RWPE2 (cell line): ENCODE measurements around the gene EPS8.
"Not testable (repeated sequence)": the region's sequence is repeated elsewhere in the genome, so short reads cannot be mapped to it uniquely, and the experiment has no call there.

Experiments
- ATAC-seq: fragments of 200-7000 bp; cut with Tn5 transposase; 3 replicates; pipeline ENCODE4 v1.9.1; 2021; ENCODE audit warnings: low read depth
- DNase-seq: peaks from one replicate; pipeline ENCODE4 v3.0.0-alpha.2; 2020; ENCODE audit warnings: low spot score
- H3K27ac ChIP-seq: fragments of 450-650 bp; 2 replicates; pipeline ENCODE4 v1.5.1; 2017; ENCODE audit warnings: mild to moderate bottlenecking; ENCODE audit not compliant: poor library complexity, severe bottlenecking
- H3K27me3 ChIP-seq: fragments of 250-450 bp; sonication (Bioruptor Pico); 2 replicates; pipeline ENCODE4 v1.5.1; 2021; ENCODE audit warnings: mild to moderate bottlenecking, moderate library complexity; ENCODE audit not compliant: insufficient read depth, poor library complexity, severe bottlenecking
- H3K36me3 ChIP-seq: fragments of 250-450 bp; sonication (Bioruptor Pico); 2 replicates; pipeline ENCODE4 v1.5.1; 2020; ENCODE audit warnings: low read depth, mild to moderate bottlenecking, moderate library complexity
- H3K4me1 ChIP-seq: fragments of 250-450 bp; sonication (Bioruptor Pico); 2 replicates; pipeline ENCODE4 v1.5.1; 2021; ENCODE audit warnings: mild to moderate bottlenecking, moderate library complexity; ENCODE audit not compliant: insufficient read depth, poor library complexity, severe bottlenecking
- H3K4me3 ChIP-seq: fragments of 250-450 bp; sonication (Bioruptor Pico); 2 replicates; pipeline ENCODE4 v1.5.1; 2021; ENCODE audit warnings: mild to moderate bottlenecking, moderate library complexity; ENCODE audit not compliant: severe bottlenecking
- H3K9me3 ChIP-seq: fragments of 250-450 bp; sonication (Bioruptor Pico); 2 replicates; pipeline ENCODE4 v1.5.1; 2021; ENCODE audit warnings: mild to moderate bottlenecking, moderate library complexity; ENCODE audit not compliant: severe bottlenecking
- CTCF ChIP-seq: fragments of 450-650 bp; IDR thresholded peaks from one replicate; pipeline ENCODE4 v1.5.1; 2017; ENCODE audit warnings: mild to moderate bottlenecking, moderate library complexity; ENCODE audit not compliant: poor library complexity, severe bottlenecking

The EPS8 gene

GRCh38 chr12:15627995-15628945, 160.9 kb downstream of the EPS8 start:
- H3K9me3 ChIP-seq: no peaks in the 10 kb centered on the region
- H3K27ac ChIP-seq: peak overlapping the region; percentile 86
- no peak for TF ChIP-seq CTCF
- ATAC-seq (no peak), DNase-seq (no peak)
- H3K4me1 ChIP-seq: peaks cover 26% of the 10 kb centered on the region
- no peaks in the 10 kb centered on the region for H3K27me3 ChIP-seq
- no peak overlapping the region for H3K4me3 ChIP-seq
- no peaks in the 10 kb centered on the region for H3K36me3 ChIP-seq

GRCh38 chr12:15625075-15625474, 164.1 kb downstream of the EPS8 start:
- Histone ChIP-seq H3K4me1 (peaks cover 21% of the 10 kb centered on the region), H3K9me3 (no peaks in the 10 kb centered on the region), H3K27ac (no peak overlapping the region), H3K27me3 (no peaks in the 10 kb centered on the region), H3K4me3 (no peak overlapping the region), H3K36me3 (no peaks in the 10 kb centered on the region)
- no peak for DNase-seq
- TF ChIP-seq CTCF: no peak
- ATAC-seq: no peak

- no peaks in the 10 kb centered on the region for H3K27me3 ChIP-seq
- no peak overlapping the region for H3K4me3 ChIP-seq
- no peaks in the 10 kb centered on the region for H3K36me3 ChIP-seq
- no peak for TF ChIP-seq CTCF
- ATAC-seq (no peak), DNase-seq (no peak)
- H3K4me1 ChIP-seq: no peaks in the 10 kb centered on the region
- H3K27ac ChIP-seq: no peak overlapping the region
- no peaks in the 10 kb centered on the region for H3K9me3 ChIP-seq
Measured at GRCh38 chr12:15620741-15621539, 168.2 kb downstream of the EPS8 start.

GRCh38 chr12:15616495-15616894, 172.7 kb downstream of the EPS8 start:
- not testable (repeated sequence) for H3K27ac ChIP-seq, H3K36me3 ChIP-seq, H3K27me3 ChIP-seq, H3K9me3 ChIP-seq, H3K4me1 ChIP-seq, DNase-seq, H3K4me3 ChIP-seq, ATAC-seq

GRCh38 chr12:15613981-15614380, 175.2 kb downstream of the EPS8 start:
- ATAC-seq: no peak
- no peak overlapping the region for H3K27ac ChIP-seq
- TF ChIP-seq CTCF: no peak
- H3K4me1 ChIP-seq: no peaks in the 10 kb centered on the region
- DNase-seq: no peak
- no peaks in the 10 kb centered on the region for H3K36me3 ChIP-seq
- H3K27me3 ChIP-seq: no peaks in the 10 kb centered on the region
- H3K9me3 ChIP-seq: no peaks in the 10 kb centered on the region
- no peak overlapping the region for H3K4me3 ChIP-seq
